Sigmoid colon (tissue), 7 donors: ENCODE measurements around the gene P2RX2. TPM values are rescaled to one million over a fixed set of nuclear protein-coding genes. Genes with fewer than 3 reads are reported as not detected.

ENCODE experiments used
- DNase-seq: peaks from one replicate; pipeline ENCODE4 v3.0.0-alpha.2; 2019
- H3K27ac ChIP-seq, 4 donors: fragments of 200-600 bp; sonication (generic); one replicate each; pipeline ENCODE4 v1.5.1; 2016 to 2019; ENCODE audit warnings: mild to moderate bottlenecking in 1 of 4
- H3K27me3 ChIP-seq, 3 donors: fragments of 200-600 bp; sonication (generic); one replicate each; pipeline ENCODE4 v1.5.1; 2019; ENCODE audit warnings: mild to moderate bottlenecking in 1 of 3
- H3K36me3 ChIP-seq, 4 donors: fragments of 200-600 bp; sonication (generic); one replicate each; pipeline ENCODE4 v1.5.1; 2016 to 2019
- H3K4me1 ChIP-seq, 4 donors: fragments of 200-600 bp; sonication (generic); one replicate each; pipeline ENCODE4 v1.5.1; 2017 to 2019
- H3K4me3 ChIP-seq, 4 donors: fragments of 200-600 bp; sonication (generic); one replicate each; pipeline ENCODE4 v1.5.1; 2017 to 2019; ENCODE audit warnings: mild to moderate bottlenecking in 2 of 4, moderate library complexity in 1 of 4
- H3K9me3 ChIP-seq, 4 donors: fragments of 200-600 bp in 3 of 4; sonication (generic) in 3 of 4; one replicate each; pipeline versions ENCODE4 v1.5.1 to v1.6.1; 2013 to 2019
- CTCF ChIP-seq, 4 experiments: fragments of 450-650 bp in 3 of 4; fragments of 200-600 bp in 1 of 4; IDR thresholded peaks; one replicate each; pipeline ENCODE4 v1.5.1; 2016 to 2019; ENCODE audit warnings: antibody characterized with exemption in 4 of 4, mild to moderate bottlenecking in 3 of 4, moderate library complexity in 2 of 4
- EP300 ChIP-seq, 4 donors: sonication (generic); formaldehyde crosslinking; IDR thresholded peaks; one replicate each; pipeline ENCODE4 v1.6.1; 2017; ENCODE audit warnings: antibody characterized with exemption in 4 of 4
- POLR2A ChIP-seq, 2 donors: fragments of 450-650 bp; IDR thresholded peaks; one replicate each; pipeline ENCODE4 v1.6.1; 2016; ENCODE audit warnings: antibody characterized with exemption in 2 of 2, mild to moderate bottlenecking in 2 of 2, moderate library complexity in 2 of 2
- POLR2AphosphoS5 ChIP-seq, 4 donors: sonication (generic); formaldehyde crosslinking; IDR thresholded peaks; one replicate each; pipeline ENCODE4 v1.6.1; 2017; ENCODE audit warnings: antibody characterized with exemption in 4 of 4
- WGBS, 2 donors: extraction: QIAGEN DNeasy Blood & Tissue Kit; methylation state at CpG; one replicate each; pipeline ENCODE4 v1.1.7; 2013; 5-methylcytosine and 5-hydroxymethylcytosine counted together
- intact Hi-C: fragments of 100-400 bp; cut with DNase I; formaldehyde crosslinking; loops from one replicate; pipeline ENCODE4 v1.15.1; 2023
- polyA plus RNA-seq, 3 donors: library from polyadenylated mRNA; stranded (reverse); fragments of 200-250 nt; gene quantifications; one replicate each; pipeline ENCODE4 v1.2.3, GENCODE V29; 2013
- total RNA-seq, 4 donors: library from RNA; depleted of rRNA; stranded (reverse); fragments of >200 nt; gene quantifications; one replicate each; pipeline ENCODE4 v1.1.0, GENCODE V29; 2016
- donor health status: healthy with polysubstance abuse.
- donor health status: Bipolar disorder and iron deficiency.
- donor health status: healthy.

The P2RX2 gene
- total and polyA plus RNA-seq, 7 donors = 0.16 to 1.4 (median 0.36) TPM; not detected in 2

DNA sequence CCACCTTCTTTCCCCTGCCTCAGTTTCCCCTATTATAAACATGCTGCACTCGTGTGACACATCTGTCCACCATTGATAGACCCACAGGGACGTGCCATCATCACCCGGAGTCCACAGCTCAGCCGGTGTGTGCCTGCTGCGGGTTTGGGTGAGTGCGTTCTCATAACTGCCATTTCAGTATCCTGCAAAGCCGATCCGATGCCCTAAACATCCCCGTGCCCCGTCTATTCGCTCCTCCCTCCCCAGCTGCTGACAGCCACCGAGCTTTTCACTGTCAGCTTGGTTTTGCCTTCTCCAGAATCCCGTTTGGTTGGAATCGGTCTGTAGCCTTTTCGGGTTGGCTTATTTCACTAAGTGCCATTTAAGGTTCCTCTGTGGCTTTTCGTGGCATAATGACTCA is 12.1 kb upstream of the P2RX2 start:
- TF ChIP-seq CTCF (IDR thresholded peaks at IDR 0.05) (no peak), EP300 (IDR thresholded peaks at IDR 0.05) (no peak), POLR2A (IDR thresholded peaks at IDR 0.05) (no peak), POLR2AphosphoS5 (IDR thresholded peaks at IDR 0.05) (no peak)
- WGBS, 2 donors = 73 to 74% methylated on average over 16 of the region's 16 CpGs
- intact Hi-C loops = no loop called here
- no peaks in the 10 kb centered on the region for H3K36me3 ChIP-seq
- H3K4me3 ChIP-seq = no peak overlapping the region
- no peak for DNase-seq
- H3K4me1 ChIP-seq = peaks cover 0 to 12% (median 5%) of the 10 kb centered on the region in 4 donors
- peaks cover 0 to 4% (median 0%) of the 10 kb centered on the region in 4 donors for H3K9me3 ChIP-seq
- H3K27me3 ChIP-seq = peaks cover 9 to 88% (median 66%) of the 10 kb centered on the region in 3 donors
- no peak overlapping the region for H3K27ac ChIP-seq

DNA sequence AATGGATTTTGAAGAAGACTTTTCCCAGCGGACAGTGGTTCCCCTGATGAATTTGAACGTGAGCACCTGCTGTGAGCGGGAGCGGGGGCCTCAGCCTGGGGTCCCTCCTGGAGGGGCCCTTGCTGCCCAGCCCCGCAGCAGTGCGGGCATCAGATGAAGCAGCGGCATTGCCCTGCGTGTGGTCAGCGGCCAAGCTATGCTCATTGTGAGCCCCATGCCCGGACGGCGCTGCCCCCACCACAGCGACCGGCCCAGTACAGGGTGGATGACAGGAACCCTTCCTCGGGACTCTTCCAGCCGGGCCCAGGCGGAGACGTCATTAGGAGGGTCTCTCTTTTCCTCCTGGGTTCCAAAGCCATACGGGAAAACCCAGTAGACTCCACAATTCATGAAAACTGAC is 11.6 kb upstream of the P2RX2 start:
- Histone ChIP-seq H3K9me3 (peaks cover 0 to 4% (median 0%) of the 10 kb centered on the region in 4 donors), H3K36me3 (no peaks in the 10 kb centered on the region), H3K27ac (no peak overlapping the region), H3K27me3 (peaks cover 9 to 91% (median 66%) of the 10 kb centered on the region in 3 donors), H3K4me3 (no peak overlapping the region), H3K4me1 (peaks cover 0 to 12% (median 5%) of the 10 kb centered on the region in 4 donors)
- 87 to 92% methylated on average over 19 of the region's 19 CpGs for WGBS, 2 donors
- intact Hi-C loops = no loop called here
- DNase-seq = no peak
- TF ChIP-seq POLR2A (IDR thresholded peaks at IDR 0.05) (no peak), POLR2AphosphoS5 (IDR thresholded peaks at IDR 0.05) (no peak), EP300 (IDR thresholded peaks at IDR 0.05) (no peak), CTCF (IDR thresholded peaks at IDR 0.05) (no peak)

GRCh38 chr12:132608231-132609171 is 10.1 kb upstream of the P2RX2 start:
- intact Hi-C loops = no loop called here
- TF ChIP-seq CTCF (IDR thresholded peaks at IDR 0.05) = no peak
- no peak for TF ChIP-seq EP300 (IDR thresholded peaks at IDR 0.05)
- Histone ChIP-seq H3K4me3 (no peak overlapping the region), H3K27me3 (peaks cover 9 to 78% (median 53%) of the 10 kb centered on the region in 3 donors), H3K36me3 (no peaks in the 10 kb centered on the region), H3K27ac (no peak overlapping the region), H3K4me1 (peaks cover 0 to 12% (median 5%) of the 10 kb centered on the region in 4 donors), H3K9me3 (peaks cover 0 to 4% (median 0%) of the 10 kb centered on the region in 4 donors)
- no peak for DNase-seq
- WGBS, 2 donors = 28 to 53% methylated on average over 25 of the region's 25 CpGs

DNA sequence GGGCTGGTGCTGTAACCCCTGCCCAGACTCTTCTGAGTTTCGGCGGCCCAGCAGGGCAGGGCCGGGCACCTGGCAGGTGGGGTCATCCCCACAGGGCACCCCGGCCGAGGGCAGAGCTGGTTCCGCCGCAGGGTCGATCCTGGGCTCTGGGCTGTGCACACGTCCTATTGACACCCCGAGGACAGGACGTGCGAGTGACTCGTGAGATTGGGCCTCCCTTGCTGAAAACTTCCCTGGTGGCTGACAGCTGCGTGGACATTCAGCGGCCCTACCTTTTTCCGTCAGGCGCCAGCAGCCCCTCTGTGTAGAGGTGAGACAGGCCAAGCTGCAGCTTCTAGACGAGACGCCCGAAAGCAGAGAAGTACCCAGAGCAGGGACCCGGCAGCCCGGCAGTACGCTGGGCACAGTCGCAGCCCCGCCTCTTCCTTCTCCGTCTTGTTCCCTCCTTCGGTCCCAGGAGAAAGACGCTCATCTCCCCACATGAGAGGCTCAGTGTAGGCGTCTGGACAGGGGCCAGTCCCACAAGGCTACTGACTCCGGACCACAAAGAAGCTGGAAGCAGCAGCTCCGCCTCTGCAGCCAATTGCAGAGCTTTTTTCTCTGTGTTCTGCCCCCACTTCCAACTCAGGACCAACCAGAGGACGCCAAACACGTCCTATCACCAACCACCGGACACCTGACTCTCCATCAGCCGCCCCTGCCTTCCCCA is 8.4 kb upstream of the P2RX2 start, which contains the start of gene LRCOL1:
Gene LRCOL1 (minus strand): TSS at position 532 of the 709 bp plus-strand sequence. CDS start 4,331 bp downstream, outside the sequence.
- no peak for DNase-seq
- H3K27ac ChIP-seq = no peak within 1 kb of the TSS
- H3K27me3 ChIP-seq = peaks cover 0 to 64% (median 39%) of the 10 kb centered on the region in 3 donors
- H3K4me3 ChIP-seq = peak within 1 kb of the TSS in 2 of 4 donors; percentile 7 to 30
- H3K4me1 ChIP-seq = peaks cover 0 to 10% (median 2%) of the 10 kb centered on the region in 4 donors
- no peak for TF ChIP-seq CTCF (IDR thresholded peaks at IDR 0.05)
- TF ChIP-seq POLR2A (IDR thresholded peaks at IDR 0.05) = no peak
- TF ChIP-seq POLR2AphosphoS5 (IDR thresholded peaks at IDR 0.05) = no peak
- TF ChIP-seq EP300 (IDR thresholded peaks at IDR 0.05) = no peak
- H3K36me3 ChIP-seq = no peaks in the 10 kb centered on the region
- peaks cover 0 to 4% (median 0%) of the 10 kb centered on the region in 4 donors for H3K9me3 ChIP-seq
- intact Hi-C loops = loop anchor here (5.0 kb wide), 1 partner anchor 468 kb away; the partner anchor contains the start of genes DDX51 and NOC4L
- 36 to 43% methylated on average over 35 of the region's 35 CpGs for WGBS, 2 donors
